OCI-LY7 (cell line): Measurements from ENCODE around the gene MESP1.

Experiments
- EZH2phosphoT487 ChIP-seq: fragments of 200-600 bp; sonication (generic); IDR thresholded peaks from 2 replicates; pipeline ENCODE4 v1.6.1; 2018; ENCODE audit warnings: low read depth, borderline replicate concordance, mild to moderate bottlenecking, mixed run types, antibody characterized with exemption, low read length, moderate library complexity, mixed read lengths
- TF ChIP-seq, protein P1 (sequence below): fragments of 200-600 bp; sonication (generic); conservative IDR thresholded peaks from 2 replicates; pipeline ENCODE4 v1.5.1; 2014; ENCODE audit warnings: mild to moderate bottlenecking, antibody characterized with exemption, low read length, moderate library complexity, mixed read lengths

DNA sequence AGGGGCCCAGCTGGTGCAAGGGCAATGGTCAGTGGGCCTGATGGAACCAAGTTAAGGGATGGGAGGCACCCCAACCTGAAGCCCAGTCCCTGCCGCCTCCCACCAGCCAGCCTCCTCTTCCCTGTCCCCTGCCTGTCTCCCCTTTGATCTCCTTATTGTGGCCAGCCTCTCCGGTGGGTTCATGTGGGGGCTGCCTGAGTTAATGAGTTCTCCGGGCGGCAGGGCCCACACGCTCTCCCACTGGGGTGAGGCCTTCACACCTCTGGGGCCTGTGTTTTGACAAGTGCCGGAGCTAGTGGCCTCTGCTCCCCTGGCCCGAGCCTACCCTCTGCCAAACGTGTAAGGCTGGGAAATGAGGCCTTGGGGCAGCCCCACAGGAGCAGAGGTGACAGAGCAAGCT is 7.2 kb upstream of the MESP1 start:
- TF ChIP-seq, protein P1, sequence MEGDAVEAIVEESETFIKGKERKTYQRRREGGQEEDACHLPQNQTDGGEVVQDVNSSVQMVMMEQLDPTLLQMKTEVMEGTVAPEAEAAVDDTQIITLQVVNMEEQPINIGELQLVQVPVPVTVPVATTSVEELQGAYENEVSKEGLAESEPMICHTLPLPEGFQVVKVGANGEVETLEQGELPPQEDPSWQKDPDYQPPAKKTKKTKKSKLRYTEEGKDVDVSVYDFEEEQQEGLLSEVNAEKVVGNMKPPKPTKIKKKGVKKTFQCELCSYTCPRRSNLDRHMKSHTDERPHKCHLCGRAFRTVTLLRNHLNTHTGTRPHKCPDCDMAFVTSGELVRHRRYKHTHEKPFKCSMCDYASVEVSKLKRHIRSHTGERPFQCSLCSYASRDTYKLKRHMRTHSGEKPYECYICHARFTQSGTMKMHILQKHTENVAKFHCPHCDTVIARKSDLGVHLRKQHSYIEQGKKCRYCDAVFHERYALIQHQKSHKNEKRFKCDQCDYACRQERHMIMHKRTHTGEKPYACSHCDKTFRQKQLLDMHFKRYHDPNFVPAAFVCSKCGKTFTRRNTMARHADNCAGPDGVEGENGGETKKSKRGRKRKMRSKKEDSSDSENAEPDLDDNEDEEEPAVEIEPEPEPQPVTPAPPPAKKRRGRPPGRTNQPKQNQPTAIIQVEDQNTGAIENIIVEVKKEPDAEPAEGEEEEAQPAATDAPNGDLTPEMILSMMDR = no peak
- no peak for TF ChIP-seq EZH2phosphoT487
